ENCODE results near the gene DNAJB2. TPM values are rescaled to one million over a fixed set of nuclear protein-coding genes. Genes with fewer than 3 reads are reported as not detected.
A peak's percentile ranks its signal among the peaks of the same experiment; 100 is the strongest.

The DNAJB2 gene
- total and polyA plus RNA-seq, 4 donors = 63.7 to 79.6 (median 75.3) TPM

GRCh38 chr2:219289195-219289536 is 10.0 kb downstream of the DNAJB2 start:
- H3K27ac ChIP-seq (ENCODE audit: low read depth in 1 of 2, low read length in 1 of 2) = no peak overlapping the region
- 74 to 85% methylated on average over 6 of the region's 6 CpGs for WGBS, 2 donors
- no peaks in the 10 kb centered on the region for H3K27me3 ChIP-seq (ENCODE audit: control insufficient read depth in 3 of 3, insufficient read depth in 3 of 3, low read length in 2 of 3)
- TF ChIP-seq, protein P1, sequence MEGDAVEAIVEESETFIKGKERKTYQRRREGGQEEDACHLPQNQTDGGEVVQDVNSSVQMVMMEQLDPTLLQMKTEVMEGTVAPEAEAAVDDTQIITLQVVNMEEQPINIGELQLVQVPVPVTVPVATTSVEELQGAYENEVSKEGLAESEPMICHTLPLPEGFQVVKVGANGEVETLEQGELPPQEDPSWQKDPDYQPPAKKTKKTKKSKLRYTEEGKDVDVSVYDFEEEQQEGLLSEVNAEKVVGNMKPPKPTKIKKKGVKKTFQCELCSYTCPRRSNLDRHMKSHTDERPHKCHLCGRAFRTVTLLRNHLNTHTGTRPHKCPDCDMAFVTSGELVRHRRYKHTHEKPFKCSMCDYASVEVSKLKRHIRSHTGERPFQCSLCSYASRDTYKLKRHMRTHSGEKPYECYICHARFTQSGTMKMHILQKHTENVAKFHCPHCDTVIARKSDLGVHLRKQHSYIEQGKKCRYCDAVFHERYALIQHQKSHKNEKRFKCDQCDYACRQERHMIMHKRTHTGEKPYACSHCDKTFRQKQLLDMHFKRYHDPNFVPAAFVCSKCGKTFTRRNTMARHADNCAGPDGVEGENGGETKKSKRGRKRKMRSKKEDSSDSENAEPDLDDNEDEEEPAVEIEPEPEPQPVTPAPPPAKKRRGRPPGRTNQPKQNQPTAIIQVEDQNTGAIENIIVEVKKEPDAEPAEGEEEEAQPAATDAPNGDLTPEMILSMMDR (IDR thresholded peaks at IDR 0.05; ENCODE audit: control extremely low read depth, extremely low read depth) = no peak
- peaks cover 0 to 9% (median 0%) of the 10 kb centered on the region in 5 donors for H3K4me1 ChIP-seq (ENCODE audit: control insufficient read depth in 5 of 5, insufficient read depth in 5 of 5, low read length in 5 of 5)
- H3K4me3 ChIP-seq = no peak overlapping the region
- H3K9me3 ChIP-seq (ENCODE audit: control insufficient read depth in 4 of 4, insufficient read depth in 3 of 4, low read length in 3 of 4) = no peaks in the 10 kb centered on the region
- H3K9ac ChIP-seq (ENCODE audit: insufficient read depth in 1 of 2, low read length in 2 of 2) = no peak overlapping the region
- ATAC-seq (ENCODE audit: insufficient read depth, low FRiP score) (no peak), DNase-seq (no peak)
- H3K36me3 ChIP-seq (ENCODE audit: control insufficient read depth in 4 of 4, insufficient read depth in 4 of 4, low read length in 4 of 4) = peaks cover 0 to 19% (median 10%) of the 10 kb centered on the region in 4 donors

DNA sequence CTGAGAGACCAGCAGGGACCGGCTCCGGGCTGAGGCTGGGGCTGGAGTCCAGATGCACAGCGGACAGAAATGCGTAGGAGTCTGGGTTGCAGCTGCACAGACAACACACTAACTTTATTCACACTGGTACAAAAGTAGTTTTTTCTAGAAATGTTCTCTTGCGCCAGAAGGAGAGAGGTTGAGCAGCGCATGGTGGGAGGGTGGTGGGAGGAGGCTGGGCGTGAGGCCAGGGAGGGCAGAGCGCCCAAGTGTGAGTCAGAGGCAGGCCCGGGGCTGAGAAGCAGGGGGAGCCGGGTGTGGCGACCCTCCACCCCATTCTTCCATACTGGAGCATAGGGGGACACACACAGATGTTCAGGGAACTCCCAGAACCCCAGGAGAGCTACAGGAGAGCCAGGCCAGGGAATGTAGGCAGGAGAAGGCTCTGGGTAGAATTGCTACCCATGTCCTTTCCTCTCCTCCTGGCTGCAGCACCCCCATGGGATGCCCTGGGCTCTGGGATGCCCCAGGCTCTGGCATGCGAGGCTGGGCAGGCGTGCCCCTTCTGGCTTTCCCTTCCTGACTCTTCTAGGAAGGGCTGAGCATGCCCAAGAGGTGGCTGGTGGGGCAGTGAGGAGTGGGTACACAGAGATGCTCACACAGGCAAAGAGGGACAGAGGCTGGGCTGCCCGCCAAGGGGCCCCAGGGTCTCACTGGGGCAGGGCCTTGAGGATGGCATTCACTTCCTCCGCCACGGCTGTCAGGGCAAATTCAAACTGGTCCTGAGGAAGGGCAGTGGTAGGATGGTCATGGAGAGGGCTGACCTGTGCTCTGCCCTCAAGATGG is 10.6 kb downstream of the DNAJB2 start:
- H3K27ac ChIP-seq (ENCODE audit: low read depth in 1 of 2, low read length in 1 of 2) = no peak overlapping the region
- no peaks in the 10 kb centered on the region for H3K27me3 ChIP-seq (ENCODE audit: control insufficient read depth in 3 of 3, insufficient read depth in 3 of 3, low read length in 2 of 3)
- ATAC-seq (ENCODE audit: insufficient read depth, low FRiP score) (peak; percentile 32), DNase-seq (peak; percentile 81 to 87 (median 81))
- no peak overlapping the region for H3K9ac ChIP-seq (ENCODE audit: insufficient read depth in 1 of 2, low read length in 2 of 2)
- TF ChIP-seq, protein P1 (IDR thresholded peaks at IDR 0.05; ENCODE audit: control extremely low read depth, extremely low read depth) = no peak
- peaks cover 0 to 9% (median 0%) of the 10 kb centered on the region in 5 donors for H3K4me1 ChIP-seq (ENCODE audit: control insufficient read depth in 5 of 5, insufficient read depth in 5 of 5, low read length in 5 of 5)
- peaks cover 0 to 13% (median 7%) of the 10 kb centered on the region in 4 donors for H3K36me3 ChIP-seq (ENCODE audit: control insufficient read depth in 4 of 4, insufficient read depth in 4 of 4, low read length in 4 of 4)
- H3K9me3 ChIP-seq (ENCODE audit: control insufficient read depth in 4 of 4, insufficient read depth in 3 of 4, low read length in 3 of 4) = no peaks in the 10 kb centered on the region
- no peak overlapping the region for H3K4me3 ChIP-seq
- 51 to 65% methylated on average over 16 of the region's 16 CpGs for WGBS, 2 donors

DNA sequence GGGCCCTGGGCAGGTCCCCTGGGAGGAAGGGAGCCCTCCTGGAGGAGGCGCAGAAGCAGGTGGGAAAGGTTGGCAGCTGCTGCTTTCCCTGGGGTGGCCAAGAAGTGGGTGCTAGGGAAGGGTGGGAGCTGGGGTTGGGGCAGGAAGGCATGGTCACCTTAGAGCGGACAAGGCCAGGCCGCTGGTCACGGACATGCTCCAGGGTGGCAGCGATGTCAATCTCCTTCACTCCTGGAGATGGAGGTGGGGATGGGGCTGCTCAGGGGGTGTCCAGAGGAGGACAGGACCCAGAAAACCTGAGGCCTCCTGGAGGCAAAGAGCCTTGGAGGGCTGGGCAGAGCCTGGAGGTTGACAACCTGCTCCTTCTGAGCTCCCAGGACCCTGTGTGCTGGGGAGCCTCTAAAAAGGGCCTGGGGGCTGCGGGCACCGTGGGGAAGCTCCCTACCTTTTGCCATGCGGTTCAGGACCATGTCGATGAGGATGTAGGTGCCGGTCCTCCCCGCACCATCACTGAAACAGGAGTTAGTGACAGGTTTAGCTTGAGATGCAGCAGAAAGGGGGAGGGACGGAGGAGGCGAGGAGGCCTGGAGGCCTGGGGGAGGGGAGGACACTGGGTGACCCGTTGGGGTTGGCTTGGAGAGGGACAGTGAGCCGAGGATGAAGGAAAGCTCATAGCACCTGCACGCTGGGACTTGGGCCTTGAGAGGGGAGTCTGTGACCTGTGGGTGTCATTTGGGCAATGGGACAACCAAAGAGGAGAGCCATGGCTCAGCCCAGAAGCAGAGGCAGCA is 11.4 kb downstream of the DNAJB2 start:
- Histone ChIP-seq H3K27me3 (ENCODE audit: control insufficient read depth in 3 of 3, insufficient read depth in 3 of 3, low read length in 2 of 3) (peaks cover 0 to 5% (median 0%) of the 10 kb centered on the region in 3 donors), H3K4me1 (ENCODE audit: control insufficient read depth in 5 of 5, insufficient read depth in 5 of 5, low read length in 5 of 5) (peaks cover 0 to 13% (median 4%) of the 10 kb centered on the region in 5 donors), H3K27ac (ENCODE audit: low read depth in 1 of 2, low read length in 1 of 2) (no peak overlapping the region), H3K9ac (ENCODE audit: insufficient read depth in 1 of 2, low read length in 2 of 2) (no peak overlapping the region), H3K4me3 (no peak overlapping the region), H3K36me3 (ENCODE audit: control insufficient read depth in 4 of 4, insufficient read depth in 4 of 4, low read length in 4 of 4) (peaks cover 0 to 6% (median under 1%) of the 10 kb centered on the region in 4 donors), H3K9me3 (ENCODE audit: control insufficient read depth in 4 of 4, insufficient read depth in 3 of 4, low read length in 3 of 4) (no peaks in the 10 kb centered on the region)
- no peak for ATAC-seq (ENCODE audit: insufficient read depth, low FRiP score)
- WGBS, 2 donors = 88 to 92% methylated on average over 16 of the region's 16 CpGs
- TF ChIP-seq, protein P1 (IDR thresholded peaks at IDR 0.05; ENCODE audit: control extremely low read depth, extremely low read depth) = no peak
- DNase-seq = no peak

All from lung (tissue), 12 donors.